NCI-H2227 treated with DMSO at 0.1 percent for 48 hours (cell line): ENCODE results near the gene ANTXRL.
"Not testable (repeated sequence)": the region's sequence is repeated elsewhere in the genome, so short reads cannot be mapped to it uniquely, and the experiment has no call there.

ENCODE experiments used
- DNase-seq: peaks from one replicate; lab custom pipeline; 2025; lab: John Stamatoyannopoulos, UW

The ANTXRL gene

GRCh38 chr10:46254467-46254866 is 32.3 kb upstream of the ANTXRL start:
- DNase-seq, result no peak

DNA sequence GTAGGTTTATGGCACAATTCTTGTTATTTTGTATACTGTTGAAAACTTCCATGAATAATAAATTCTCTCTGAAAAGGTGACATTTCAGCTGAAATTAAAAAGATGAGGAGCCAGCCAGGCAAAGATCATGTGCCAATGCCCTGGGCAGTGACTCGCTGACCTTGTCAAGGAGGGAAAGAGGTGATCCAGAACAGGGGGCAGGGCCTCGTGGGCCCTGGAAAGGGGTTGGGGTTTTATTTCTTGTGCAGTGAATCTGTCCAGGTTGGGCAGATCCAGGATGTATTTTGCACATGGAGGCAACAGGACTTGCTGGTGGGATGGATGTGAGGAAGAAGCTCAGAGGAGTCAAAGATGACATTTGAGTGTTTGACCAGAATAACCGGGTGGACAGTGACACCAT is 31.6 kb upstream of the ANTXRL start:
- DNase-seq, result not testable (repeated sequence)

DNA sequence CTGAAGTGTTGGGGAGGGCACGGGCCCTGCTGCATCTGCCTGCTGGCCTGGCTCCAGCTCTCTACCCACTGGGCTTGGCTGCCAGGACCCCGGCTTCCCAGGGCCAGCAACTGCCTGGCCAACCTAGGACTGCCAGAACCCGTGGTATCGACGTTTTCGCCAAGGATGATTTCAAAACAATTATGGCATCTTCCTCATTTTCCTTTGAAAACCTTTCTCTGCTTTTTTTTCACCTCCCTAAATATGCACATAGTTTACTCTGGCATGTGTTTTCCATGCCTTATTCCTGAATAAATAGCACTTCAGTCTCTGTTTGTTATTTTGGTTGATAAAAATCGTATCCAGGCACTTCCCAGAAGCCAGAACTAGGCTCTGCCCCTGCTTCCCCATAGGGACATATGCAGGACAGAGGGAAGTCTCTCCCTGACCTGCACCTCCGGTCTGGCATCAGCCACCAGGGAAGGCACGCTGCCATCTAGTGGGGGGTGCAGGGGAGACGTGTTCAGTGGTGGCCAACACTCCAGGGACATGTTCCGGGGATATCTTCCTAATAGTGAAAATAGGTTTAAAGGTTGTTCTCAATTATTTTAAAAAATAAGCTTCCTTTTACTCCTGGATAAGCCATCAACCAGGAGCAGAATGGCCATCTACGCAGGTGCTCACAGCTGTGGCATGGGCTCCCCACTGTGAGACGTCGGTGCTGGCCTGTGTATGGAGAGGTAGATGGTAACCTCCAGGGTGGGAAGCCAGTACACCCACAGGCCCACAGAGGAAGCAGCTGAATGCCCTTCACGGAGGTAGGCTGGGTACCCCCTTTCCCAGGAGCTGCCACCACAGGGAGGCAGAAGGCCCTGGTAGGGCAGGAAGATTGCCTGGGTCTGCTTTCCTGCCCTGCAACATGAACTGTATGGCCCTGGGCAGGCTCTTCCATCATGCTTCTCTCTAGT is 30.7 kb upstream of the ANTXRL start:
- no peak for DNase-seq

GRCh38 chr10:46257099-46257498 is 29.7 kb upstream of the ANTXRL start:
- DNase-seq, result no peak

DNA sequence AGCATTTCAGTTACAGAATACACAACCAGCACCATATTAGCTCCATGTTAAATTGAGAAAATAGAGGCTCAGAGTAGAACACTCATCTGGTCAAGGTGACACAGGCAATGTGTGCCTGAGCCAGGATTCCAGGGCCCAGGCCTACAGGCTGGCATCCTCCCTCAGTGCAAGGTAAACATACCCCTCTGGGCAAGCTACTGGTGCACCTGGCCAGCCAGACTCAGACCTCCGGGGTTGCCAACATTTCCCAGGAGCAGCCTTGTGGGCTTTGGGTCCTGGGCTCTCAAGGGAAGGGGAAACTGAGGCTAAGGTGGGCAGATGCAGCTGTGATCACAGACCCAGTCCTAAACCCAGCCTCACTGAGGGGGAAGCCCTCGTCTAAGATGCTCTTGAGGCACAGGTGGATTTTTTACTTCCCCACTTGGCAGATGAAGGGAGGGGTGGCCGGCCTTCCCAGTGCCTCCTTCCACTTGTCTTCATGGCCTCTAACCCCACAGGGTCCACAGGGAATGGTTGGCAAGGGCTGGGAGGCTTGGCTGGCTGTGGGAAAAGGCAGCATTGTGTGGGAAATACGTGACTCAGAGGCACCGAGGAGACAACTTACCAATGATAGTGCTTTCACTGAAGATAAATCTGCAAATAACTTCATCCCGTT is 23.8 kb upstream of the ANTXRL start:
- DNase-seq, result not testable (repeated sequence)

DNA sequence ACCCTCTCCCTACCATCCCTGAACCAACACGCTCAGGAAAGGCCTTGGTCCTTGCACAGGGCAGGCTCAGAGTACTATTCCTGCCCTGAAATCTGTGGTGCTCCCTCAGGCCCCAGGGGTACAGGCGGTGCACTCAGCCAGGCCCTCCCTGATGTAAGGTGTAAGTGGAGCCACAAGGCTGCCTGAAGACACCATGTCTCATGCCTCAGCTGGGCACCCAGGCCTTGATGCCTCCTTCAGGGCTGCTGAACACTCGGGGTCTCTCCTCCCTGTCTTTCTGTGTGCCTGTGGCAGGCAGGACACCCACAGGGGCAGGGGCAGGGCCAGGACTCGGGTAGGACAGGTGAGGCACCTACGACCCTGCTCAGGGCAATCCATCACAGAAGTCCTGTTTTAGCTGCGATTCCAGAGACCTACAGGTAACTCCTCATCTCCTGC is 22.9 kb upstream of the ANTXRL start:
- no peak for DNase-seq

DNA sequence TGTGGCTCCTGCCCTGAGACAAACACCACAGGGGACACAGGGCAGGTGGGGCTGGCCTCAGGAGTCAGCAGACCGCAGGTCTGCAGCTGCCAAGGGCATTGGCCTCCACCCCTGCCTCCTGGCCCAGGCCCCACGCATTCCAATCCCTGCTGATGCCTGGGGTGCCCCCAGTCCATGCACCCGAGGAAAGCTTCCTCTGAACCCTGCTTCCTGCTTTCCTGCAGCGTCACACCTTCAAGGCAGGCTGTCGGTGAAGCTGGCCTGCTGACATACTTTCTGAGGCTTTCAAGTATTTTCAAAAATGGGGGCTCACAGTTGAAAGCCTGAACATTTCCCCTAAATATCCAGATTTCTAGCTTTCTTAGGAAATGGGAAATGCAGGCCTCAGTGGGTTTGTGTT is 22.5 kb upstream of the ANTXRL start:
- DNase-seq, result no peak

- no peak for DNase-seq
Measured at GRCh38 chr10:46264737-46265368, 21.9 kb upstream of the ANTXRL start.

DNA sequence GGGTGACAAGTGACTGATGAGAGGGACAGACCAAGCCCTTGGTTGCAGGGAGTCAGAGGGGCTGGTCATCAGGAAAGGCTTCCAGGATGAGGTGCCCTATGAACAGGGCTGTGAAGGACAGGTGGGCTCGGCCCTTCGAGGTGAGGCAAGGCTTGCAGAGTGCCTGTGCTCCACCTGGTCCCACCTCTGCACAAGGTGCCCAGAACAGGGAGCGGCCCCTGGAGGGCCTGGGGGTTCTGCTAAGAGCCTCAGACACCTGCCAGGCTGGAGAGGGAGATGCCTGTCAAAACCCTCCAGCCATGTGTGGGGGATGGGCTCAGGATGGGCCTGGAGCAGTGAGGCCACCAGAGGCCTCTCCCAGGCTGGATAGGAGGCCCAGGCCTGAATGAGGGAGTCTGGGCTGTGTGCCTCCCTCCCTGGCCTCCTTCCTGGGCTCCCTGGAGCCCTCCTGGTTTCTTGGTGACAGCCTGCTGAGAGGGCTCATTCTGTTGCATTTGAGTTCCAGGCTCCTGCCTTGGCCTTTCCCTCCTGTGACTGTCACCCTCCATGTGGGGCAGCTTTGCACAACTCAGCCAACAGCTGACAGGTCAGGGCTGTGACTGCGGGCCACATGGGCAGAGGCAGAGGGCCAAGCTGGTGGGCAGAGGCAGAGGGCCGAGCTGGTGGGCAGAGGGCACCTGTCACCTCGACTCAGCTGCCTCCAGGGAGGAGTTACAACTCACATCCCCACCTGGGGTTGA is 21.1 kb upstream of the ANTXRL start:
- not testable (repeated sequence) for DNase-seq

DNA sequence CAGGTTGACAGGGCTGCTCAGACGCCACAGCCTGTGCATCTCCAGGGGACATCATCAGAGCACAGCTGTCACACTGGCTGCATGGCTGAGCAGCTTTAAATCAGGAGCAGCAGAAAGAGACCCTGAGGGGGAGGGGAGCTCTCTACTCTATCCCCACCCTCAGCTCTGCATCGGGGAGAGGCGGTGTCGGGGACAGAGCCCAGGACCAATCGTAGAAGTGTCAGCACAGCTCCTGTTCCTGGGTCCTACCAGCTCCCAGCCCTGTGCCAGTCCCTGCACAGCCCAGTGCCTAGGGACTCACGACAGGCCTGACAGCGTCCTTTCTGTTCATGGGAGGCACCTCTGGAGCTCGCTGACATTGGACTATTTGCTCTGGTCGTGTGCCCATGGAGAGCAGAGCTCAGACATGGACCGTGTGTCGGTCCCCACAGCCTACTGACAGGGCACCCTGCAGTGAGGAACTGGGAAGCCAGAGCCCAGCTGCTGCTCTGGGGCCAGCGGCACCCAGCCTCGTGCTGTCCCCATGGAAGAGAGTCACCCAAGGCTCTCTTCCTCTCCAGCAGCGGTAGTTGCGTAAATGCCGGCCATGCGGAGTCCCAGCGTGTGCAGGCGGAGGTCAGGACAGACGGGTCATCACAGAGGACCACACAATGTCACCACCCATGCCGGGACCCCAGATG is 20.4 kb upstream of the ANTXRL start:
- DNase-seq, result no peak

GRCh38 chr10:46267132-46267985 is 19.4 kb upstream of the ANTXRL start:
- DNase-seq, result no peak

DNA sequence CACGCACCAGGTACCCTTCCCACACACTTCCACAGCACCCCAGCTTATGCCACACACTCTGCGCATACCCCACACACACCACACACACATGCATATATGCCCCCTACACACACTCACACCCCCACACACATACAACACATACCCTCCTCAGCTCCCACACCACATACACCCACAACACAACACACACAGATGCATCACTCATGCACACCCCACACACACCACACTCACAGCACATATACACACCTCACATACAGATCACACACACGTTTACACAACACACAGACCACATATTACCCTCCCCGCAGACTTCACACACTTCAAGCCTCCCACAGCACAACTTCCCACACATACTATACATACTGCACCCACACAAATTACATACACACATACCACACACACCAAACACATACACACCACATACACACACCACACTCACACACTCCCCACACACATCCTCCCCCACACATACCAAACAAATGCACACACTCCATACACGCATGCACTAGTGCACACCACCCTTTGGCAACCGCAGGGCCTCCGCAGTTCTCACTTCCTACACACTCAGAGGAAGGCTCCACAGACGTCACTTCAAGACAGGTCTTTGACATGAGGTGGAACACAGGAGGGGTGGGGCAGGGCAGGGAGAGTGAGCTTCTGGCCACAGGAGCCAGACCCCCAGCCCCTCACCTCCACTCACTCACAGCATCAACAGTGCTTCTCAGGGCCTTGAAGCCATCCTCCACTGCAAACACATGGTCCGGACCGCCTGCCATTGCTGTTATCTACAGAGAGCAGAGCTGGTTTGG is 18.5 kb upstream of the ANTXRL start:
- DNase-seq, result no peak

GRCh38 chr10:46269554-46270053 is 17.2 kb upstream of the ANTXRL start:
- DNase-seq, result not testable (repeated sequence)

- no peak for DNase-seq
Measured at GRCh38 chr10:46270086-46270811, 16.5 kb upstream of the ANTXRL start.

- DNase-seq, result not testable (repeated sequence)
Measured at GRCh38 chr10:46270963-46271530, 15.8 kb upstream of the ANTXRL start.

GRCh38 chr10:46271795-46272499 is 14.8 kb upstream of the ANTXRL start:
- not testable (repeated sequence) for DNase-seq

GRCh38 chr10:46272863-46273415 is 13.9 kb upstream of the ANTXRL start:
- DNase-seq, result no peak
